ENCODE measurements around the gene NRG3.

The NRG3 gene

DNA sequence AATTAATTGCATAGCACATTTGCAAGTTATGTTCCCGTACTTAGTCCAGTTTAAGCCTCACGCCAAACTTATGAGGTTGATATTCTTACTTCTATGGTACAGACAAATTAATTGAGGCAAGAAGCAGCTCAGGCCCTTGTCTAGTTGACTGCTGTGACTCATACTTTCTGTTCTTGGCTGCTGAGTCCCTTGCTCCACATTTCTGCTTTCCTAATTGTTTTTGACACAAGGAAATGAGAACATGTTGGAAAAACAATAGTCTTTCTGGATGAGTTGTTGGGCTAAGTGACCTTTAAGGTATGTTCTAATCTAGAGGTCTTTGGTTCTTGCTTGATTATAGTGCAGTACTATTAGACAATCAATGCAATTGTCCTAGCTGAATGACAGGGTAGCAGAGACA, 331.8 kb downstream of the NRG3 start:
- Histone ChIP-seq H3K9ac (ENCODE audit: insufficient read length, low read depth) (no peak overlapping the region), H3K4me1 (ENCODE audit: insufficient read depth, insufficient read length) (no peaks in the 10 kb centered on the region), H3K9me3 (ENCODE audit: insufficient read depth, low read length) (no peaks in the 10 kb centered on the region), H3K36me3 (ENCODE audit: insufficient read depth, insufficient read length, low read length) (no peaks in the 10 kb centered on the region), H3K27me3 (ENCODE audit: insufficient read depth, insufficient read length) (no peaks in the 10 kb centered on the region), H3K4me3 (ENCODE audit: insufficient read length, low read depth) (no peak overlapping the region)
- no peak for DNase-seq (ENCODE audit: low read depth, low spot score)
- TF ChIP-seq SUZ12 (IDR thresholded peaks at IDR 0.05; ENCODE audit: extremely low read depth, insufficient read depth, insufficient read length) (no peak), YY1 (IDR thresholded peaks at IDR 0.05; ENCODE audit: insufficient read depth, insufficient read length) (no peak), ZNF274 (IDR thresholded peaks at IDR 0.05; ENCODE audit: low read depth, low read length) (no peak)

DNA sequence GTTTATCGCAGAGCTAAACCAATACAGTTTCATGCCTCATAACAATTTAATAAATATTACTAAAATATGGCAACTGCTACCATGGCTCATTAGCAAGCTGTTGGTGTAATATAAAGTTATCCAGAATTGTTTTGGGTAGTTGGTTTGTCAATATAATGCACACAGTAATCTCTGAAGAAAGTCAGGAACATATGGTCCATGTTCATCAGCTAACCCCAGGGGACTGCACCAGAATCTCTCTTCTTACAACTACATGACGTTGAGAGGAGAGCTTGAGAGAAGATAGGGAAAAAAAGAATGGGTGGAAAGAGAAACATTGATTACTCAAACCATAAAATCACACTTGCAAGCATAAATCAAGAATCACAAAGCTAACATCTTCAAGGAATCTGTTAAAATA, 333.7 kb downstream of the NRG3 start:
- no peak overlapping the region for H3K9ac ChIP-seq (ENCODE audit: insufficient read length, low read depth)

DNA sequence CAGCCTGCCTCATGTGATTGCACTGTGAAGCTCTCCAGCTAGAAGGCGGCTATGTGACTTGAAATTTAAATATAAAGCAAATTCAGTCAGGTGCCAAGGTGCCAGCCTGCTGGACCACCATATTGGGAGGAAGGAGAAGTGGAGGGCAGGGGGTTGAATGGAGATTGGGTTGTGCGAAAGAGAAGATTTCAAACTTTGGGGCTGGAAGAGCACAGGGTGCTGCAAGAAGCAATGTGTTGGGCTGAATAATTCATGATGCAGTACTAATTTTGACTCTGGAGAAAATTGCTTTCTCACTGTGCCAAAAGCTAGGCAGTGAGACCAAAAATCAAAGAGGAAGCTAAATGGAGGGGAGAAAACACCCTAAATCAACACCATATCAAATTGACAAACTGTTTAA, 335.3 kb downstream of the NRG3 start:
- Histone ChIP-seq H3K9ac (ENCODE audit: insufficient read length, low read depth) (no peak overlapping the region), H3K27me3 (ENCODE audit: insufficient read depth, insufficient read length) (no peaks in the 10 kb centered on the region), H3K4me1 (ENCODE audit: insufficient read depth, insufficient read length) (no peaks in the 10 kb centered on the region), H3K36me3 (ENCODE audit: insufficient read depth, insufficient read length, low read length) (no peaks in the 10 kb centered on the region), H3K9me3 (ENCODE audit: insufficient read depth, low read length) (no peaks in the 10 kb centered on the region), H3K4me3 (ENCODE audit: insufficient read length, low read depth) (no peak overlapping the region)
- no peak for DNase-seq (ENCODE audit: low read depth, low spot score)
- TF ChIP-seq ZNF274 (IDR thresholded peaks at IDR 0.05; ENCODE audit: low read depth, low read length) (no peak), YY1 (IDR thresholded peaks at IDR 0.05; ENCODE audit: insufficient read depth, insufficient read length) (no peak), SUZ12 (IDR thresholded peaks at IDR 0.05; ENCODE audit: extremely low read depth, insufficient read depth, insufficient read length) (no peak)

More for the DNA sequence above, 333.7 kb downstream of the NRG3 start:
- H3K4me1 ChIP-seq (ENCODE audit: insufficient read depth, insufficient read length) = no peaks in the 10 kb centered on the region
- H3K36me3 ChIP-seq (ENCODE audit: insufficient read depth, insufficient read length, low read length) = no peaks in the 10 kb centered on the region
- DNase-seq (ENCODE audit: low read depth, low spot score) = no peak
- no peaks in the 10 kb centered on the region for H3K27me3 ChIP-seq (ENCODE audit: insufficient read depth, insufficient read length)
- no peaks in the 10 kb centered on the region for H3K9me3 ChIP-seq (ENCODE audit: insufficient read depth, low read length)
- no peak overlapping the region for H3K4me3 ChIP-seq (ENCODE audit: insufficient read length, low read depth)
- no peak for TF ChIP-seq YY1 (IDR thresholded peaks at IDR 0.05; ENCODE audit: insufficient read depth, insufficient read length)
- no peak for TF ChIP-seq ZNF274 (IDR thresholded peaks at IDR 0.05; ENCODE audit: low read depth, low read length)
- no peak for TF ChIP-seq SUZ12 (IDR thresholded peaks at IDR 0.05; ENCODE audit: extremely low read depth, insufficient read depth, insufficient read length)

DNA sequence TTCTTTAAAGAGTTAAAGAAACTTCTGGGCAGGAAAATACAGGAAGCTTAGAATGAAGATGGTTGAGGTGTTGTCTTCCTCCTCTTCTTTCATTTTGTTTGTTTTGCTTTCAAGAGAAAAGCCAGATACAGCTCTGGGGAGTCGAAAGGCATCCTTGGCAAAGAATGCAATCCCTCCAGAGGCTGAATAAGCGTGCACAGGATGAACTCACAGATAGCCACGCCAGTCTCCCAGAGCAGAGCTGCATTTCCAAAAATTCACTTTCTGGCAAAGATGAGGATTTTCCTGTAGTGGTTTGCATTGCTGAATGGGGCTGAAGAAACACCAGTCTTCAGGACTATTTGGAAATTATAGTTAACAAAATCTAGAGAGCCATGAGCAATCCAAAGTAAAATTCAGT, 336.4 kb downstream of the NRG3 start:
- Histone ChIP-seq H3K9ac (ENCODE audit: insufficient read length, low read depth) (no peak overlapping the region), H3K4me1 (ENCODE audit: insufficient read depth, insufficient read length) (no peaks in the 10 kb centered on the region), H3K27me3 (ENCODE audit: insufficient read depth, insufficient read length) (no peaks in the 10 kb centered on the region), H3K36me3 (ENCODE audit: insufficient read depth, insufficient read length, low read length) (no peaks in the 10 kb centered on the region), H3K9me3 (ENCODE audit: insufficient read depth, low read length) (no peaks in the 10 kb centered on the region), H3K4me3 (ENCODE audit: insufficient read length, low read depth) (no peak overlapping the region)
- DNase-seq (ENCODE audit: low read depth, low spot score) = no peak
- TF ChIP-seq SUZ12 (IDR thresholded peaks at IDR 0.05; ENCODE audit: extremely low read depth, insufficient read depth, insufficient read length) (no peak), ZNF274 (IDR thresholded peaks at IDR 0.05; ENCODE audit: low read depth, low read length) (no peak)

DNA sequence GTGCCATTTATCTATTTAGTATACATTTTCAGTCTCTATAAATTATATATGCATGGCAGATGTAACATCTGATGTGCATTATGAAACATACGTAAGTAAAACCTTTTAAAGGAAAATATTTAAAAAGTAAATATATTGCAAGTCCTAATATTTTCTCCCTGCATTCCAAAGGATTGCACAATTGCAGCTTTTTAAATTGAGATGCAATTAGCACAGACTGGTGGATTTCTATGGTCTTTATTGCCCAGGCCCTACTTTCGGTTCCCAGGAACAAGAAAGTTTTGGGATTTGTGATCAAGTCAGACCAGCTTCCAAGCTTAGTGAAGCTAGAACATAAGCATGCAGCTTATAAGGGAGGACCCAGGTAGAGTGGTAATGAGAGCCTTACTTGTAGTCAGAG, 337.8 kb downstream of the NRG3 start:
- Histone ChIP-seq H3K27me3 (ENCODE audit: insufficient read depth, insufficient read length) (no peaks in the 10 kb centered on the region), H3K9ac (ENCODE audit: insufficient read length, low read depth) (no peak overlapping the region), H3K36me3 (ENCODE audit: insufficient read depth, insufficient read length, low read length) (no peaks in the 10 kb centered on the region), H3K9me3 (ENCODE audit: insufficient read depth, low read length) (no peaks in the 10 kb centered on the region), H3K4me1 (ENCODE audit: insufficient read depth, insufficient read length) (no peaks in the 10 kb centered on the region), H3K4me3 (ENCODE audit: insufficient read length, low read depth) (no peak overlapping the region)
- DNase-seq (ENCODE audit: low read depth, low spot score) = no peak
- TF ChIP-seq YY1 (IDR thresholded peaks at IDR 0.05; ENCODE audit: insufficient read depth, insufficient read length) (no peak), SUZ12 (IDR thresholded peaks at IDR 0.05; ENCODE audit: extremely low read depth, insufficient read depth, insufficient read length) (no peak), ZNF274 (IDR thresholded peaks at IDR 0.05; ENCODE audit: low read depth, low read length) (no peak)

DNA sequence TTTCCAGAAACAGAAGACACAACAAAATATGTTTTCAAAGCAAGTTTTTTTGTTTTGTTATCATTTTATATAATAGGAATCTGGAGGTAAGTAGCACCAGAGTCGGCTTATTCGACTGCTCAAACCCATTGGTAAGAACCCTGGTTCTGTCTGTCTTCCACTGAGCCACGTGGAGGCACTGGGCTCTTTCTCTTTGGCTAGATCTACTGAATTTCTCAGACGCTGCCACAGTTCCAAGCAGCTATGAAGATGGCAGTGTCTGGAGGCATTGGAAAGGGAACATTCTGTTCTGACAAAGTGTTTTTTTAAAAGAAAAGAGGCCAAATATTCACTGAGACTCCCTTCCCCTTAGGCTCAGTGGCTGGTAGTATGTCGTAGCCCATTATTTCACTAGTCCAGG, 338.8 kb downstream of the NRG3 start:
- no peaks in the 10 kb centered on the region for H3K36me3 ChIP-seq (ENCODE audit: insufficient read depth, insufficient read length, low read length)
- no peaks in the 10 kb centered on the region for H3K27me3 ChIP-seq (ENCODE audit: insufficient read depth, insufficient read length)
- DNase-seq (ENCODE audit: low read depth, low spot score) = no peak
- no peaks in the 10 kb centered on the region for H3K9me3 ChIP-seq (ENCODE audit: insufficient read depth, low read length)
- no peak overlapping the region for H3K4me3 ChIP-seq (ENCODE audit: insufficient read length, low read depth)
- TF ChIP-seq YY1 (IDR thresholded peaks at IDR 0.05; ENCODE audit: insufficient read depth, insufficient read length) = no peak
- TF ChIP-seq ZNF274 (IDR thresholded peaks at IDR 0.05; ENCODE audit: low read depth, low read length) = no peak
- TF ChIP-seq SUZ12 (IDR thresholded peaks at IDR 0.05; ENCODE audit: extremely low read depth, insufficient read depth, insufficient read length) = no peak
- H3K9ac ChIP-seq (ENCODE audit: insufficient read length, low read depth) = no peak overlapping the region
- H3K4me1 ChIP-seq (ENCODE audit: insufficient read depth, insufficient read length) = no peaks in the 10 kb centered on the region

DNA sequence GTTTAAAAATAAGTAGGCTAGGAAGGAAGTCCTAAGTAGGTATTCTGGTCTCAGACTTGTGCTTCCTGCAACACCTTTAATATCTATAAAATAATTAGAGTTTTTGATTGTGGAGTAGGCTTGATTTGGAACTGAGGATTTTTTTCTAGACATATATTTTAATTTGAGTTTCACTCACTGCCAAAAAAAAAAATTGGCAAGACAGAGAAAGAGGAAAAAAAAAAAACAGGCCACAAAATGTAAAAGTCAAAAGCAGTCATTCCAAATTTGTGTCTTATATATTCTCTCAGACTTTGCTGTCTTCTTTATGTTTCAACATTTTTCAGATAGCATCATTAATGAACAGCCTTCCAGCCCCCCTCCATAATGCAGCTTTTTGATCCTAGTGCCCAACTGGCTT, 346.1 kb downstream of the NRG3 start:
- no peaks in the 10 kb centered on the region for H3K27me3 ChIP-seq (ENCODE audit: insufficient read depth, insufficient read length)
- no peaks in the 10 kb centered on the region for H3K4me1 ChIP-seq (ENCODE audit: insufficient read depth, insufficient read length)
- H3K36me3 ChIP-seq (ENCODE audit: insufficient read depth, insufficient read length, low read length) = no peaks in the 10 kb centered on the region
- no peak overlapping the region for H3K4me3 ChIP-seq (ENCODE audit: insufficient read length, low read depth)
- DNase-seq (ENCODE audit: low read depth, low spot score) = no peak
- H3K9me3 ChIP-seq (ENCODE audit: insufficient read depth, low read length) = no peaks in the 10 kb centered on the region
- TF ChIP-seq YY1 (IDR thresholded peaks at IDR 0.05; ENCODE audit: insufficient read depth, insufficient read length) = no peak
- no peak for TF ChIP-seq SUZ12 (IDR thresholded peaks at IDR 0.05; ENCODE audit: extremely low read depth, insufficient read depth, insufficient read length)
- TF ChIP-seq ZNF274 (IDR thresholded peaks at IDR 0.05; ENCODE audit: low read depth, low read length) = no peak
- H3K9ac ChIP-seq (ENCODE audit: insufficient read length, low read depth) = no peak overlapping the region

Measured in NT2/D1 (cell line).